Suprapubic skin (tissue), 4 donors: ENCODE results near the gene CDH26. TPM values are rescaled to one million over a fixed set of nuclear protein-coding genes. Genes with fewer than 3 reads are reported as not detected.

Experiments used
- DNase-seq, 2 donors: peaks; one replicate each; pipeline ENCODE4 v3.0.0-alpha.2; 2019; ENCODE audit warnings: low spot score in 2 of 2
- H3K27ac ChIP-seq: fragments of 200-600 bp; sonication (generic); one replicate; pipeline ENCODE4 v1.5.1; 2019
- H3K27me3 ChIP-seq: fragments of 200-600 bp; sonication (generic); one replicate; pipeline ENCODE4 v1.5.1; 2019
- H3K36me3 ChIP-seq: fragments of 200-600 bp; sonication (generic); one replicate; pipeline ENCODE4 v1.5.1; 2019
- H3K4me1 ChIP-seq: fragments of 200-600 bp; sonication (generic); one replicate; pipeline ENCODE4 v1.5.1; 2019
- H3K4me3 ChIP-seq: fragments of 200-600 bp; sonication (generic); one replicate; pipeline ENCODE4 v1.5.1; 2019; ENCODE audit warnings: mild to moderate bottlenecking
- H3K9me3 ChIP-seq: fragments of 200-600 bp; sonication (generic); one replicate; pipeline ENCODE4 v1.5.1; 2019
- CTCF ChIP-seq, 2 donors: fragments of 200-600 bp in 1 of 2; fragments of 450-650 bp in 1 of 2; sonication (generic) in 1 of 2; IDR thresholded peaks; one replicate each; pipeline ENCODE4 v1.5.1; 2016 to 2019; ENCODE audit warnings: antibody characterized with exemption in 2 of 2, mild to moderate bottlenecking in 1 of 2, moderate library complexity in 1 of 2
- EP300 ChIP-seq: sonication (generic); formaldehyde crosslinking; IDR thresholded peaks from one replicate; pipeline ENCODE4 v1.6.1; 2017; ENCODE audit warnings: antibody characterized with exemption
- POLR2A ChIP-seq, 2 donors: fragments of 450-650 bp; IDR thresholded peaks; one replicate each; pipeline ENCODE4 v1.6.1; 2017; ENCODE audit warnings: antibody characterized with exemption in 2 of 2, mild to moderate bottlenecking in 2 of 2, moderate library complexity in 2 of 2
- POLR2AphosphoS5 ChIP-seq, 3 donors: sonication (generic); formaldehyde crosslinking; IDR thresholded peaks; one replicate each; pipeline ENCODE4 v1.6.1; 2017; ENCODE audit warnings: antibody characterized with exemption in 3 of 3
- WGBS: methylation state at CpG from one replicate; pipeline ENCODE4 v1.1.5; 2018; 5-methylcytosine and 5-hydroxymethylcytosine counted together
- total RNA-seq, 4 donors: library from RNA; depleted of rRNA; stranded (reverse); fragments of >200 nt; gene quantifications; one replicate each; pipeline ENCODE4 v1.1.0, GENCODE V29; 2016

CDH26 gene
- total RNA-seq, 4 donors from 2014 or later: 1.4 to 2.2 (median 2.0) TPM

DNA sequence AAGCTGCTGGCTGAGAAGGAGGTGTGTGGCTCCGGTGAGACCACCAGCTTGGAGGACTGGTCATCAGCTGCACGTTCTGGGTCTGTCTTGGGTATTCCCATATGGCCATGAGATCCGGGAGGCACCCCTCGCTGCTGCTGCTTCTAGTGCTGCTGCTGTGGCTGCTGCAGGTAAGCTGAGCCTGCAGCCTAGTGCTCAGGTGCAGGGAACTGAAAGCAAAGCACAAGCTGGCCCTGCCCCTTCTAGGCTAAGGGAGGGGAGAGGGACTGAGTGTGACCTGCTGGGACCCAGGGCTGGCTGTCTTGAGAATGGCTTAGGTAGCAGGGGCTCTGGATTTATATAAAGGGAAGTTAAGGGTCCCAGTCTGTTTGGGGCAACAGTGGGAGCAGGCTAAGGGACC, 403 bp downstream of the CDH26 start:
- Histone ChIP-seq H3K9me3 (no peaks in the 10 kb centered on the region), H3K4me3 (no peak overlapping the region), H3K27ac (no peak overlapping the region), H3K36me3 (no peaks in the 10 kb centered on the region), H3K27me3 (no peaks in the 10 kb centered on the region), H3K4me1 (peaks cover 8% of the 10 kb centered on the region)
- TF ChIP-seq POLR2A (IDR thresholded peaks at IDR 0.05): no peak
- no peak for TF ChIP-seq CTCF (IDR thresholded peaks at IDR 0.05)
- no peak for TF ChIP-seq EP300
- no peak for TF ChIP-seq POLR2AphosphoS5 (IDR thresholded peaks at IDR 0.05)
- WGBS: 84% methylated on average over 4 of the region's 4 CpGs
- DNase-seq: no peak

DNA sequence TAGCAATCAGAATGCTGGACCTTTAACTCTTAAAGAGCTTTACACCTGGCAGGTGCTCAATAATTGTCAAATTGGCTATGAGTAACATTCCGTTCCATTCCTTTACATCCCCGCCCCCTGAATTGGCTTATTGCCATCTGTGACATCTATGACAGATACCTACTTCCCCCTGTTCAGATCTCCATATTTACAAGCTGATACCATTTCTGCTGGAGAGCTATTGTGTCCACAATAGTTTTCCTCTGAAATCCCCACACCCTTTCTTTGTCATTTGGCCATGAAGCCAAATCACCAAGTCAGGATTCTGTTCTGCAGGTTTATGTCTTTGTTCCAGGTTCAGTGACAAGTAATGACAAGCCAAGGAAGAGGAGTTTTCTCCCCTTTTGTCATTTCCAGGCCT, 3.2 kb downstream of the CDH26 start:
- Histone ChIP-seq H3K27me3 (no peaks in the 10 kb centered on the region), H3K4me1 (peaks cover 8% of the 10 kb centered on the region), H3K27ac (peak overlapping the region; percentile 28), H3K9me3 (no peaks in the 10 kb centered on the region), H3K4me3 (no peak overlapping the region), H3K36me3 (no peaks in the 10 kb centered on the region)
- no peak for DNase-seq
- TF ChIP-seq POLR2AphosphoS5 (IDR thresholded peaks at IDR 0.05) (no peak), EP300 (no peak), POLR2A (IDR thresholded peaks at IDR 0.05) (no peak), CTCF (IDR thresholded peaks at IDR 0.05) (no peak)
- 54% methylated on average over 2 of the region's 2 CpGs for WGBS

GRCh38 chr20:59962155-59962554, 3.9 kb downstream of the CDH26 start:
- no peaks in the 10 kb centered on the region for H3K9me3 ChIP-seq
- no peak overlapping the region for H3K4me3 ChIP-seq
- no peak for TF ChIP-seq EP300
- no peak for TF ChIP-seq POLR2A (IDR thresholded peaks at IDR 0.05)
- TF ChIP-seq CTCF (IDR thresholded peaks at IDR 0.05): no peak
- no peak for TF ChIP-seq POLR2AphosphoS5 (IDR thresholded peaks at IDR 0.05)
- WGBS: 88% methylated on average over 6 of the region's 6 CpGs
- H3K36me3 ChIP-seq: no peaks in the 10 kb centered on the region
- H3K27me3 ChIP-seq: no peaks in the 10 kb centered on the region
- peak overlapping the region; percentile 28 for H3K27ac ChIP-seq
- H3K4me1 ChIP-seq: peaks cover 8% of the 10 kb centered on the region
- DNase-seq: no peak

DNA sequence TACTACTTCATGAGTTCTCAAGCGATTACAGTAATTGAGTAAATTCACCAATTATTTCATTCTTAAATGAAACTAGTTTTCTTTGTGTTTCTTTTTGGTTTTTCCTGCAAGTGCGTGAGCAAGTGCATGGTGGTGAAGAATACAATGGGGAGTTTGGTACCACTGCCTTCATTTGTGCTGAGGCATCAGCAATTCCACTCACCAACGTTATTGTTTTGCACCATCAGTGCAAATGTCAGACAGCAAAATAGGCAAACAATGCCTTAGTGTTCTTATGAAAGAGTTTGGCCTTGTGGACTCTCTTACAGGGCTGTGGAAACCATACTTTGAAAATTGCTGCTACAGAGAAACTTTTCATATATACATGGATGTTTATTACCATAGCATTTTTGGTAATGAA, 8.2 kb downstream of the CDH26 start:
- TF ChIP-seq POLR2AphosphoS5 (IDR thresholded peaks at IDR 0.05) (no peak), POLR2A (IDR thresholded peaks at IDR 0.05) (no peak), CTCF (IDR thresholded peaks at IDR 0.05) (no peak), EP300 (no peak)
- Histone ChIP-seq H3K9me3 (no peaks in the 10 kb centered on the region), H3K27ac (no peak overlapping the region), H3K27me3 (no peaks in the 10 kb centered on the region), H3K4me3 (no peak overlapping the region), H3K36me3 (no peaks in the 10 kb centered on the region), H3K4me1 (no peaks in the 10 kb centered on the region)
- WGBS: 82% methylated on average over 3 of the region's 3 CpGs
- no peak for DNase-seq

GRCh38 chr20:59971428-59971827, 13.2 kb downstream of the CDH26 start:
- no peak for TF ChIP-seq POLR2A (IDR thresholded peaks at IDR 0.05)
- no peak for TF ChIP-seq EP300
- TF ChIP-seq POLR2AphosphoS5 (IDR thresholded peaks at IDR 0.05): no peak
- TF ChIP-seq CTCF (IDR thresholded peaks at IDR 0.05): no peak
- Histone ChIP-seq H3K36me3 (no peaks in the 10 kb centered on the region), H3K9me3 (no peaks in the 10 kb centered on the region), H3K4me3 (no peak overlapping the region), H3K27me3 (no peaks in the 10 kb centered on the region), H3K4me1 (no peaks in the 10 kb centered on the region), H3K27ac (peak overlapping the region; percentile 60)
- no peak for DNase-seq
- 72% methylated on average over 1 of the region's 1 CpG for WGBS
